GM12891 (cell line): ENCODE results near the gene CDH13.

ENCODE experiments used
- POLR2A ChIP-seq: IDR thresholded peaks from 2 replicates; pipeline ENCODE4 v1.6.1; 2011; ENCODE audit warnings: low read depth, low read length, control low read depth
- SPI1 ChIP-seq: IDR thresholded peaks from 2 replicates; pipeline ENCODE4 v1.6.1; 2011; ENCODE audit warnings: low read depth, low read length, control low read depth
- TAF1 ChIP-seq: IDR thresholded peaks from 2 replicates; pipeline ENCODE4 v1.6.1; 2011; ENCODE audit warnings: low read depth, low read length, control low read depth

DNA sequence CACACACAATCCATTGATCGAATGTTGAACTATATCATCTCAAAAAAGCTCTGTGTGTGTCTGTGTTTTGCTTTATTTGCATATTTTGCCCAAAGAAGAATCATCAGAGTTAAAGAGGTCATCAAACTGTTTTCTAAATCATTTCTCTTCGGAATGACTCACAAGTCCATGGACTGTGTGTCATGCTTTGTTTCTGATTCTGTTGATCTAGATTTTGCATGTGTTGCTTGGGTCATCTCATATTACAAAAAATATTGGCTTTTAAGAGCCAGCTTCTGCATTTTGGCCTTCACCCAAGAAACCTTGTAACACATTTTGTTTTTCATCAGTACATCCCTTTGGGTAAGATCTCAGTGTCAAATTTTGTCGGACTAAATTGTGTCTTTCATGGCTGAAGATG, 709.8 kb downstream of the CDH13 start:
- TF ChIP-seq POLR2A (no peak), TAF1 (no peak), SPI1 (no peak)
